Breast epithelium (tissue), 4 donors: ENCODE measurements around the gene ATP1B4. TPM values are rescaled to one million over a fixed set of nuclear protein-coding genes. Genes with fewer than 3 reads are reported as not detected.

ENCODE experiments used
- DNase-seq, 2 donors: peaks; one replicate each; pipeline ENCODE4 v3.0.0-alpha.2; 2019; ENCODE audit warnings: low spot score in 2 of 2
- H3K27ac ChIP-seq, 2 donors: fragments of 200-600 bp; sonication (generic) in 1 of 2; one replicate each; pipeline ENCODE4 v1.5.1; 2016 to 2019; ENCODE audit warnings: mild to moderate bottlenecking in 1 of 2
- H3K27me3 ChIP-seq, 2 donors: fragments of 200-600 bp; sonication (generic) in 1 of 2; one replicate each; pipeline versions ENCODE4 v1.5.1 to v1.6.0; 2017 to 2019; ENCODE audit warnings: control low read depth in 1 of 2, mild to moderate bottlenecking in 1 of 2
- H3K36me3 ChIP-seq: fragments of 200-600 bp; one replicate; pipeline ENCODE4 v1.5.1; 2019
- H3K4me1 ChIP-seq, 2 donors: fragments of 200-600 bp; sonication (generic); one replicate each; pipeline ENCODE4 v1.5.1; 2016 to 2019; ENCODE audit warnings: control low read depth in 1 of 2
- H3K4me3 ChIP-seq, 3 donors: fragments of 200-600 bp; sonication (generic); 1 replicate in 2 of 3; 2 replicates in 1 of 3; pipeline ENCODE4 v1.5.1; 2016 to 2019; ENCODE audit warnings: mild to moderate bottlenecking in 3 of 3, moderate library complexity in 2 of 3
- H3K9me3 ChIP-seq, 2 donors: fragments of 200-600 bp; sonication (generic) in 1 of 2; one replicate each; pipeline ENCODE4 v1.5.1; 2016 to 2019; ENCODE audit warnings: control low read depth in 1 of 2
- POLR2A ChIP-seq: fragments of 450-650 bp; IDR thresholded peaks from one replicate; pipeline ENCODE4 v1.6.1; 2016; ENCODE audit warnings: antibody characterized with exemption, mild to moderate bottlenecking, moderate library complexity
- POLR2AphosphoS5 ChIP-seq, 3 donors: sonication (generic); formaldehyde crosslinking; IDR thresholded peaks; one replicate each; pipeline ENCODE4 v1.6.1; 2017; ENCODE audit warnings: antibody characterized with exemption in 3 of 3
- intact Hi-C: fragments of 100-400 bp; cut with DNase I; formaldehyde crosslinking; loops from one replicate; pipeline ENCODE4 v1.15.1; 2023; ENCODE audit warnings: low total_unique reads
- total RNA-seq, 3 donors: library from RNA; depleted of rRNA; stranded (reverse); fragments of >200 nt; gene quantifications; one replicate each; pipeline ENCODE4 v1.1.0, GENCODE V29; 2016
- TF ChIP-seq, protein P1 (sequence below), 3 donors: fragments of 450-650 bp; IDR thresholded peaks; one replicate each; pipeline ENCODE4 v1.5.1; 2016 to 2017; ENCODE audit warnings: antibody characterized with exemption in 3 of 3, mild to moderate bottlenecking in 3 of 3, moderate library complexity in 3 of 3

Gene ATP1B4
- total RNA-seq, result not detected

GRCh38 chrX:120361764-120362305 is at the start of gene ATP1B4:
Gene ATP1B4 (plus strand): TSS chrX:120362089. CDS start chrX:120362169, 80 bp downstream.
- TF ChIP-seq, protein P1, sequence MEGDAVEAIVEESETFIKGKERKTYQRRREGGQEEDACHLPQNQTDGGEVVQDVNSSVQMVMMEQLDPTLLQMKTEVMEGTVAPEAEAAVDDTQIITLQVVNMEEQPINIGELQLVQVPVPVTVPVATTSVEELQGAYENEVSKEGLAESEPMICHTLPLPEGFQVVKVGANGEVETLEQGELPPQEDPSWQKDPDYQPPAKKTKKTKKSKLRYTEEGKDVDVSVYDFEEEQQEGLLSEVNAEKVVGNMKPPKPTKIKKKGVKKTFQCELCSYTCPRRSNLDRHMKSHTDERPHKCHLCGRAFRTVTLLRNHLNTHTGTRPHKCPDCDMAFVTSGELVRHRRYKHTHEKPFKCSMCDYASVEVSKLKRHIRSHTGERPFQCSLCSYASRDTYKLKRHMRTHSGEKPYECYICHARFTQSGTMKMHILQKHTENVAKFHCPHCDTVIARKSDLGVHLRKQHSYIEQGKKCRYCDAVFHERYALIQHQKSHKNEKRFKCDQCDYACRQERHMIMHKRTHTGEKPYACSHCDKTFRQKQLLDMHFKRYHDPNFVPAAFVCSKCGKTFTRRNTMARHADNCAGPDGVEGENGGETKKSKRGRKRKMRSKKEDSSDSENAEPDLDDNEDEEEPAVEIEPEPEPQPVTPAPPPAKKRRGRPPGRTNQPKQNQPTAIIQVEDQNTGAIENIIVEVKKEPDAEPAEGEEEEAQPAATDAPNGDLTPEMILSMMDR (IDR thresholded peaks at IDR 0.05), result no peak
- no peak for TF ChIP-seq POLR2AphosphoS5 (IDR thresholded peaks at IDR 0.05)
- TF ChIP-seq POLR2A, result no peak
- DNase-seq, result no peak
- Histone ChIP-seq H3K9me3 (no peaks in the 10 kb centered on the region), H3K27me3 (peaks cover 0 to 39% of the 10 kb centered on the region in 2 donors), H3K4me3 (no peak within 1 kb of the TSS), H3K36me3 (no peaks in the 10 kb centered on the region), H3K4me1 (no peaks in the 10 kb centered on the region), H3K27ac (no peak within 1 kb of the TSS)
- intact Hi-C loops, result no loop called here

- Histone ChIP-seq H3K36me3 (no peaks in the 10 kb centered on the region), H3K27ac (no peak overlapping the region), H3K9me3 (no peaks in the 10 kb centered on the region), H3K4me3 (no peak overlapping the region), H3K27me3 (peaks cover 0 to 50% of the 10 kb centered on the region in 2 donors), H3K4me1 (no peaks in the 10 kb centered on the region)
- no peak for TF ChIP-seq POLR2AphosphoS5 (IDR thresholded peaks at IDR 0.05)
- no peak for TF ChIP-seq POLR2A
- TF ChIP-seq, protein P1 (IDR thresholded peaks at IDR 0.05), result no peak
- no peak for DNase-seq
- intact Hi-C loops, result no loop called here
Observed at GRCh38 chrX:120315776-120316175, 46.1 kb upstream of the ATP1B4 start.

GRCh38 chrX:120316587-120317283 is 45.2 kb upstream of the ATP1B4 start:
- Histone ChIP-seq H3K27ac (no peak overlapping the region), H3K27me3 (peaks cover 0 to 54% of the 10 kb centered on the region in 2 donors), H3K9me3 (no peaks in the 10 kb centered on the region), H3K4me3 (no peak overlapping the region), H3K36me3 (no peaks in the 10 kb centered on the region), H3K4me1 (no peaks in the 10 kb centered on the region)
- intact Hi-C loops, result no loop called here
- DNase-seq, result no peak
- TF ChIP-seq, protein P1 (IDR thresholded peaks at IDR 0.05), result no peak
- TF ChIP-seq POLR2A (no peak), POLR2AphosphoS5 (IDR thresholded peaks at IDR 0.05) (no peak)

GRCh38 chrX:120318411-120318810 is 43.5 kb upstream of the ATP1B4 start:
- intact Hi-C loops, result no loop called here
- peaks cover 0 to 45% of the 10 kb centered on the region in 2 donors for H3K27me3 ChIP-seq

More at GRCh38 chrX:120318411-120318810, 43.5 kb upstream of the ATP1B4 start:
- Histone ChIP-seq H3K4me1 (no peaks in the 10 kb centered on the region), H3K9me3 (no peaks in the 10 kb centered on the region), H3K27ac (no peak overlapping the region), H3K36me3 (no peaks in the 10 kb centered on the region), H3K4me3 (no peak overlapping the region)
- TF ChIP-seq POLR2AphosphoS5 (IDR thresholded peaks at IDR 0.05), result no peak
- no peak for TF ChIP-seq POLR2A
- TF ChIP-seq, protein P1 (IDR thresholded peaks at IDR 0.05), result no peak
- DNase-seq, result no peak
